DMS114 treated with DMSO at 0.1 percent for 48 hours (cell line): ENCODE data around the gene URM1.

ENCODE experiments used
- DNase-seq: peaks from one replicate; lab custom pipeline; 2025; ENCODE audit not compliant: unreplicated experiment; lab: John Stamatoyannopoulos, UW

Gene URM1

DNA sequence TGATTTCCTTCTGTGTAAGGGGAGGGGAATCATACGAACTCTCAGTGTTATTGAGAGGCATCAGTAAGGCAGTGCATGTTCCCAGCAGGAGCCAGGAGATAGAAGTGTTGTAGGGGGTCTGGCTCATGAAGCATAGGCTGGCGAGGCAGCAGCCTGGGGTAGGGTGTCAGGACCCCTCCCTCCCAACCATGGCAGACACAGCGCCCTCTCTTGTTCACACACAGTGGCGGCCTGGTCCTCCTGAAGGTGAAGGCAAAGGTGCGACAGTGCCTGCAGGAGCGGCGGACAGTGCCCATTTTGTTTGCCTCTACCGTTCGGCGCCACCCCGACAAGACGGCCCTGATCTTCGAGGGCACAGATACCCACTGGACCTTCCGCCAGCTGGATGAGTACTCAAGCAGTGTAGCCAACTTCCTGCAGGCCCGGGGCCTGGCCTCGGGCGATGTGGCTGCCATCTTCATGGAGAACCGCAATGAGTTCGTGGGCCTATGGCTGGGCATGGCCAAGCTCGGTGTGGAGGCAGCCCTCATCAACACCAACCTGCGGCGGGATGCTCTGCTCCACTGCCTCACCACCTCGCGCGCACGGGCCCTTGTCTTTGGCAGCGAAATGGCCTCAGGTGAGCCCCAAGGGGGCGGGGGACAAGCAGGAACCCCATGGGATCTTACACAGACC lies 26.1 kb upstream of the URM1 start:
- DNase-seq = no peak

DNA sequence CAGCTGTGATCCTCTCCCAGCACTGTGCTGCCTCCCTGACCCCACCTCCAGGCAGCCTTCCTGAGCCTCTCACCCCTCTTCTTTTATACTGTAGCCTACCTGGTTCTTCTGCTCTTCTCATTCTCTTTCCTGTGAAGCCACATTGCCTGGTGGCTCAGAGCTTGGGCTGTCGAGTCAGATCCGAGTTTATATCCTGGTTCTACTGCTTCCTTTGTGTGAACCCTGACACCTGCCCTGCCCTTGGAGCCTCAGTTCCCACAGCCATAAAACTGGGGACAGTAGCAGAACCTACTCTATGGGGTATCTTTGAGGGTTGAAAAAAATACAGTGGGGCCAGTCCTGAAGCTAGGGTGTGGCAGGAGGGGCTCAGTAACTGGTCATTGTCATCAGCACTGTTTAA lies 22.0 kb upstream of the URM1 start:
- DNase-seq = no peak

DNA sequence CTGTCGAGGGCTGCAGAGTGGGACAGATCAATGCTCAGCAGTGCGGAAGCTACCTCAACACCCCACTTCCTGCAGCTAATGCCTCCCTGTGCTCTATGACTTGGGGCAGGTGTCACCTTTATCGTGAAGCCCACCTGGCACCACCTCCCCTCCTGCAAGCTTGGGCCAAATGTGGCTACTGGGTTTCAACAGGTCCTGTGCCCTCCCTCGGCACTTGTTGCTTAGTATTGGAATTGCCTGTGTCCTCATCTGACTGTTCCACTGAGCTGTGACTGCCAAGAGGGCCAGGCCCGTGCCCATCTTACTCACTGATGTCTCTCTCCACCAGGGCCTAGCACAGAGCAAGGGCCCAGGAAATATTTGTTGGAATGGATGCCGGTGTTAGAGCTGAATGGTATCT lies 21.4 kb upstream of the URM1 start:
- DNase-seq = no peak

DNA sequence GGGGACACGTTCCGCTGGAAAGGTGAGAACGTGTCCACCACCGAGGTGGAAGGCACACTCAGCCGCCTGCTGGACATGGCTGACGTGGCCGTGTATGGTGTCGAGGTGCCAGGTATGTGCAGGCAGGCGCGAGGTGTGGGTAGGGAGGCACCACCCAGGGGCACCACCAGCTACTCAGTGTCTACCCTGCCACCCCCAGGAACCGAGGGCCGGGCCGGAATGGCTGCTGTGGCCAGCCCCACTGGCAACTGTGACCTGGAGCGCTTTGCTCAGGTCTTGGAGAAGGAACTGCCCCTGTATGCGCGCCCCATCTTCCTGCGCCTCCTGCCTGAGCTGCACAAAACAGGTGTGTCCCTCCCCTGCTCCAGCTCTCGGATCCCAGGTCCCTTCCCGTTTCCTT lies 15.7 kb upstream of the URM1 start:
- DNase-seq = no peak

DNA sequence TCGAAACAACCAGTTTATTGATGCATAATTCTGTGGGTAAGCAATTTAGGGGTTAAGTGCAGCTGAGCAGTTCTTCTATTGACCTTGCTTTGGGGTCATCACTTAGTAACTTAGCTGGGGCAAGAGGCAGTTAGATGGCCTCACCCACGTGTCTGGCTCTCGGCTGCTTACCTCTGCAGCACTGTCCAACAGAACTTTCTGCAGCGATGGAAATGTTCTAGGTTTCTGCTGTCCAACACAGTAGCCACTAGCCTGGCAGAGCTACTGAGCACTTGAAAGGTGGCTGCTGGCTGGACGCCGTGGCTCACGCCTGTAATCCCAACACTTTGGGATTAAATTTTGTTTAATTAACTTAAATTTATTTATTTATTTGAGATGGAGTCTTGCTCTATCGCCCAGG lies 13.1 kb upstream of the URM1 start:
- no peak for DNase-seq

DNA sequence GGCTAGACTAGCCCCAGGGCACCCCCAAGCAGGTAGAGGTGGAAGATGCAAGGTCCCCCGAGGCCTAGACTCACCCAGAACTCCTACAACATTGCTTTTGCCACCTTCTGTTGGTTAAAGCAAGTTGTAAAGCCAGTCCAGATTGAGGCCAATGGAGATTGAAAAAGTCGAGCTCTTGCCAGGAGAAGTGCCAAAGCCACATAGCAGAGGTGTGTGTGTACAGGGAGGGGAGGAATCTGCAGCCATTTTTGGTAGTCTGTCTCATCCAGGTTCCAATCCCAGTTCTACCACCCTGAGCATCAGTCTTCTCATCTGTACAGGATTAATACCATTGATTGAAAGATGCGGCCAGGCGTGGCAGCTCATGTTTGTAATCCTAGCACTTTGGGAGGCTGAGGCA lies 12.3 kb upstream of the URM1 start:
- DNase-seq = no peak

DNA sequence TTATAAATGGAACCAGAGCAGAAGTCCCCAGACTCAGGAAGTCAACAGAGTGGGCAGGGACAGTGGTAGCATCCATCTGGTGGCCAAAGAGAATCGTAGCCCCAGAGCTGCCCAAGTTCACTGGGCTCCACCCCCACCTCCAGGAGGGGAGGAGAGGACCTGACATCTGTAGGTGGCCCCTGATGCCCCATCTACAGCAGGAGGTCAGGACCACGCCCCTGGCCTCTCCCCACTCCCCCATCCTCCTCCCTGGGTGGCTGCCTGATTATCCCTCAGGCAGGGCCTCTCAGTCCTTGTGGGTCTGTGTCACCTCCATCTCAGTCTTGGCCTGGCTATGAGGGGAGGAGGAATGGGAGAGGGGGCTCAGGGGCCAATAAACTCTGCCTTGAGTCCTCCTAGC lies 10.3 kb upstream of the URM1 start:
- DNase-seq = no peak

DNA sequence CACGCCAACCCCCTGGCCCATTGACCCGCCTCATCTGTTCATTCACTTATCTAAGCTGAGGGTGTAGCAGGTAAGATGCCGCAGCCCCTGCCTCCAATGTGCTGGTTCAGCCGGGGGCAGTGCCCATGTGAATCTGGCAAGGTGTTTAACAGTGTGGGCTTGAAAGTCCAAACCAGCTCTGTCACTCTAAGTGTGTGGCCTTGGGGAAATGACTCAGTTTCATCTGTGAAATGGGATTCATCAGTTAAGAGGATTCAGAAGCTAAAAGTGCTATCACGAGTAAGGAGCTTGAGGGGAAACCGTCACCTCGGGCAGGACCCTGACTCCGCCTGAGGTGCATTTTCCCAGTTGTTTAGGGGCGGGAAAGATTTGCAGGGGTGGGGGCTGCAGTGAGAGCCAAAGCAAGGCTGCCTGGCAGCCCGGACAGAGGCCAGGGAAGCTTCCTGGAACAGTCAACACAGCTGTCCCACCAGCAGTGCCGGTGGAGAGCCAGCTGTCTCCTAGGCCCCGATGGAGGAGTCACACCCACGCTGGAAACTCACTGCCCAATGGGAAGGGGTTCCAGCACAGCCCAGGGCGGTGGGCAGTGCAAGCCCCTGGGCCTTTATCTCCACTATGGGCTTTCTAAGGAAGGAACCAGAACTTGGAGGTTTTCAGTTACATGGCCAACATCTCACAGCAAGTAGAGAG lies 9.7 kb upstream of the URM1 start:
- DNase-seq = no peak

DNA sequence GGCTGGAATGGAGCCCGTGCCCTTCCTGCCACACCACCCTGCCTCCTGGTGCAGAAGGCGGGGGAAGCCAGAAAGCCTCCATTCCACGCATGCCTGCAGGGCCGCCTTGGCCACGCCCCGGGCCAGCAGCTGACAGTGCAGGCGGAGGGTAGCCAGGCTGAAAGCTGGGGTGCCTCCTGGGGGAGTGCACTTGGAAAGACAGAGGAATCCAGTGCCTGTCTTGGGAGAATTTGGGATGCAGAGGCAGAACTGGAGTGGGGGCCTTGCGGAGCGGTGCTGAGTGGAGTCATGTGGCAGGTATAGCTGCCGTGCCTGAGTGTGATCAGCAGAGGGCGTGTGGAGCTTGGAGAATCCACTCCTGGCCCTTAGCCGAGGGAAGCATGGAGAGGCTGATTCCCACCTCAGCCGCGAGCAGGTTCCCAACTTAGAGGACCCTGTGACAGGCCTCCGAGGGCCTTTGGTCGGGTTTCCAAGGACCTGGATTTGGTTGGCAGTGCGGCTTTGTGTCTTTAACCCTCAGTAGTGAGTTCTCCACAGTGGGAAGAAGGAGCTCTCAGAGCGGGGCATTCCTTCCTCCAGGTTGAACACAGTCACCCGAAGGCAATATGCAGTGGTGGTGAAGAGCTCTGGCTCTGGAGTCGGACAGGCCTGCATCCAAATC lies 9.1 kb upstream of the URM1 start:
- DNase-seq = peak; percentile 63

DNA sequence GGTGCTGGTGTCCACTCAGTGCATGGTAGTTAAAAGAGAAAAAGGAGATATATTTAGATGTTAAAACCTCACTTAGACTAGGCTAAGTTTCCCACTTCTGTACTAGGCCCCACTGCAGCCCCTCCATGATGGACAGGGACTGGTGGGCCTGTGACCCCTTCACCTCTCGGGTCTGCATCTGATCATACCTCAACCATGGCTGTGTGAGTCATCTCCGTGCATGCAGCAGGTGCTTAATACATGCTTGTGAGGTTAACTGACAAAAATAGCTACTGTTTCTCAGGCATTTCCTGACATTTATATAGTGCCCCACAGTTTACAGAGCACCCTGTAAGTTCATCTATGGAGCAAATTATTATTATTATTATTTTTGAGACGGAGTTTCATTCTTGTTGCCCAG lies 8.4 kb upstream of the URM1 start:
- DNase-seq = no peak

DNA sequence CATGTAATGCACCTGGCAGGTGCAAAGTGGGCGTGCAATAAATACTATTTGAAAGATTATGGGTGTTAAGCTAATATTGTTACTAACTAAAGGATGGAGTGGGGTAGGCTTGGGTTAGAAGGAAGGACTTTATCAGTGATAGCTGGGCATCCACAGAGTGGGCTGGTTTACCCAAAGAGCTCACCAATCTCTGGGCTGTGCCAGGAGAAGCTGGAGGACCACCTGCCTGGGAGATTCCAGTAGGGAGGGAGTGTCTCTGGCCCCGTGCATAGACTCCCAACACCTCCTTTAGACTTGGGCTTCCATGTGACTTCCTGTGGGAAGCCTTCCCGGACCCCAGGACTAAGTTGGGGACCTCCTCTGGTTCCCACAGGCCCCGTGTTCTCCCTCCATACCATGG lies 5.6 kb upstream of the URM1 start:
- no peak for DNase-seq

DNA sequence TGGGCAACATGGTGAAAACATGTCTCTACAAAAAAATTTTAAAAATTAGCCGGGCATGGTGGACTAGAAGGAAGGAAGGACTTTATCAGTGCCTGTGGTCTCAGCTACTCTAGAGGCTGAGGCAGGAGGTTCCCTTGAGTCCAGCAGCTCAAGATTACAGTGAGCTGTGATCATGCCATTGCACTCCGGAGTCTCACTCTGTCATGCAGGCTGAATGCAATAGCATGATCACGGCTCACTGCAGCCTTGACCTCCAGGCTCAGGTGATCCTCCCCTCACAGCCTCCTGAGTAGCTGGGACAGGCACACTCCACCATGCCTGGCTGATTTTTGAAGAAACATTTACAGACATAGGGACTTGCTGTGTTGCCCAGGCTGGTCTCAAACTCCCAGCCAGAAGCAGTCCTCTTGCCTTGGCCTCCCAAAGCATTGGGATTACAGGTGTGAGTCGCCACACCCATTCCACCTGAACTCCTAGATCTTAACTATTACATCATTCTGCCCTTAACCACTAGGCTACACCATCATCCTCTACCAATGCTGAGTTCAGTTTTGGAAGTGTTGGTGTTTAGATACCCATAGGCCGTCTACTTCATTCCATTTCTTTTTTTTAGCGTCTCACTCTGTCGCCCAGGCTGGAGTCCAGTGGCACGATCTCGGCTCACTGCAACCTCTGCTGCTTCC lies 2.0 kb upstream of the URM1 start:
- no peak for DNase-seq

DNA sequence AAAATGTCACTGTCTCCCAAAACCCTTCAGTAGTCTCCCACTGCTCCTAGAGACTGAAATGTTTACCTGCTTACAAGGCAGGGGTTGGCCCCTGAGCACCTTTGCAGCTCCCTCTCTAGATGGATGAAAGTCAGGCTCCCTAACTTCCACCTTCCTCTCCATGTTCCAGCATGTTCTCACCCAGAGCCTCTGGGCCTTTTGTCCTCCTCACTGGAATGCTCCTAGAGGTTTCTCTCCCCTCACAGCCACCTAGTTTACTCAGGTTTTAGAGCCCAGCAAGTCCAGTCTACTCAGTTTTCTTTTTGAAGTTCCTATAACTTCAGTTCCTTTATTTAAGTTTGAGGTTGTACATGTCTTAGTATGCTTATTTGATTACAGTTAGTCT lies 815 bp upstream of the URM1 start:
- no peak for DNase-seq

DNA sequence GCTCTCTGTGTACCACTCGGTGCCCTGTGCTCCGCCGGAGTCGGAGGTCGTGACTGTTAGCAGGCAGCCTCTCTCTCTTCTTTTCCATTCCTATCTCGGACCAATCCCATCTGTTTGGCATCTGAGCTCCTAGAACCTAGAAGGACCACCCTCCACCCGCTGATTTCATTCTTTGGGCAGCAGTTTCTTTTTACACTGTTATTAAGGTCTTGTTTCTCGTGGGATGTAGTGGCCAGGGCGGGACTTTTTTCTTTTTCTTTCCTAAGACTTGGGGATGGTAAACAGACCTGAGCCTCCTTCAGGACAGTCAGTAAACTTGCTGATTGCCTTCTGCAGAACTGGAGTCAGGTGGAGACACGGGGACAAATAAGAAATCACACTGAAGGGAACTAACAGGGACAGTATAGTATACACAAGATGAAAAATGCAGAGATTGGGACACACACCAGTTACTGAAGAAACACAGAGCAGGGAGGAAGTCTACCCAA lies 500 bp downstream of the URM1 start:
- DNase-seq = no peak

DNA sequence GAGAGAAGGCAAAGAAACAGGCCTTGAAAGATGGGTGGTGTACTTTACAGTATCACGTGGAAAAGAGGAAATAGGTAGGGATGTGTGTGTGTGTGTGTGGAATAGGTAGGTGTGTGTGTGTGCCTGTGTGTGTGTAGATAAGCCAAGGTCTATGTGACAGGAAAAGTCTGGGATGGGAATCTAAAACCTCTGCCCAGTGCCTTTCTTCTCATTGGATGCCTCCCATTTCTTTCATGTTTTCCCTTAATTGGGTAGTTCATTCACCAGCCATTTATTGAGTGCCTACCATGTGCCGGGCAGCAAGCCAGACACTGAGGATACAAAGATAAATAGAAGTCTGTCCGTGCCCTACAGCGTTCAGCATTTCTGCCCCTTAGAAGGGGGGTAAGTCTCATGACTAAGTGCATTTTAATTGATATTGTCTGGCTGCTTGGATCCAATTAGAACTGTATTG lies 1.0 kb downstream of the URM1 start:
- no peak for DNase-seq

DNA sequence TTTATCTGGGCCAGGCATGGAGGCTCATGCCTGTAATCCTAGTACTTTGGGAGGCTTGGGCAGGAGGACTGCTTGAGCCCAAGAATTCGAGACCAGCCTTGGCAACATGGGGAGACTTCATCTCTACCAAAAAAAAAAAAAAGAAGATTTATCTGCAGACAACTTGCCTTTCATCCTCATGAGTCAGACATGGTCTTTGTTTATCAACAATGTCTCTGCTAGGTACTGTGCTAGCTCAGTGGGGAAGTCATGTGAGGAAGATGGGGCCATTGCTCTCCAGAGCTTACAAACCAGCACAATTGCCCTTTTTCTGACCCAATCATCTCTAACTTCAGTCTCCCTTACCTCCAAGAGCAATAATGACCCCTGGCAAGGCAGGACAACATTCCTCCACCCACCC lies 1.6 kb downstream of the URM1 start:
- no peak for DNase-seq

DNA sequence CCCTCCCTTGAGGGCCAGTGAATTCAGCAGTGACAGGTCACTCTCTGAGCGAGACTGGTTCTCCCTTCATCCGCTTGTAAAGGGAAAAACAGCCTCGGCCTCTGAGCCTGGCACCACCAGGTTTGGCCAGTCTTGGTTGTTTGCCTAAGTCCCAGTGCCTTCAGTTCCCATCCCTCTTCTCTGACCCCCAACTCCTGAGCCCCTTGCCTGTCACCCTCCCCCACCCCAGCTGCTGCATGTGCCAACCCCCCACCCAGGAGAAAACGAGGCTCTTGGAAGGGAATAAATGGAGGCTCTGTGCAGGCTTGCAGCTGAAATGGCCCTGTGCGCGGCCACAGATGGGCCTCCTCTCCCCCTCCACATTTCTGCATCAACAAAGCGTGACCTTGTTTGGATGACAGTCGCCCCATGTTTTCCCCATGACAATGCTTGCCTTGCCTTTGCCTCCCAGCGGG lies 3.1 kb downstream of the URM1 start:
- DNase-seq = no peak

DNA sequence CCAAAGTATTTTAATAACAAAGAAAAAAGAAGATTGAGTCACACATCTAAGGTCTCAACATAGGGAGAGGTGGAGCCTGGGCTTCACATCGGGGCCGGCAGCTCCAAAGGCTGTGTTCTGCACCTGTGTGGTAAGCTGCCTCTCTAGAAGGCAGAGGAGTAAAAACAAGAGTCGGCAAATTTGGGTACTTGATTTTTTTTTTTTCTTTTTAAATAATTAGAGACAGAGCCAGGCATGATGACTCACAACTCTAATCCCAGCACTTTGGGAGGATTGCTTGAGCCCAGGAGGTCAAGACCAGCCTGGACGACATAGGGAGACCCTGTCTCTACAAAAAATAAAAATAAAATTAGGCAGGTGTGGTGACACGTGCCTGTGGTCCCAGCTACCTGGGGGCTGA lies 4.7 kb downstream of the URM1 start:
- no peak for DNase-seq

DNA sequence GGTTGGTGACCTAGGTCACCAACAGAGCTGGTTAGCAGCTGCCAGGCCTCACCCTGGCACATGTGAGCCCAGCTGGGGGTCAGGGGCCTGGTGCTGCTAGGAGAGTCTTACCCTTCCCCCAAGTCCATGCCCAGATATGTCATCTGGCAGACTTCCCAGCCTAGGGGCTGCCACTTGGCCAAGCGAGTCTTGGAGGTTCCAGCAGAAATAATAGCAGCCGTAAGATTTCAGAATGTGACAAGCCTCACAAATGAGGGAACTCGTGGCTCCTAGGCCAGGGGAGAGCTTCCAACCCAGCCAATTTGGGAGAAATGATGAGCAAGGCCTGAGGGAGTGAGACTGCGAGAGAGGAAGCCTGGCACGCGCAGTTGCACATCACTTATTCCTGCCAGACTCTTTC lies 11.1 kb downstream of the URM1 start:
- no peak for DNase-seq

DNA sequence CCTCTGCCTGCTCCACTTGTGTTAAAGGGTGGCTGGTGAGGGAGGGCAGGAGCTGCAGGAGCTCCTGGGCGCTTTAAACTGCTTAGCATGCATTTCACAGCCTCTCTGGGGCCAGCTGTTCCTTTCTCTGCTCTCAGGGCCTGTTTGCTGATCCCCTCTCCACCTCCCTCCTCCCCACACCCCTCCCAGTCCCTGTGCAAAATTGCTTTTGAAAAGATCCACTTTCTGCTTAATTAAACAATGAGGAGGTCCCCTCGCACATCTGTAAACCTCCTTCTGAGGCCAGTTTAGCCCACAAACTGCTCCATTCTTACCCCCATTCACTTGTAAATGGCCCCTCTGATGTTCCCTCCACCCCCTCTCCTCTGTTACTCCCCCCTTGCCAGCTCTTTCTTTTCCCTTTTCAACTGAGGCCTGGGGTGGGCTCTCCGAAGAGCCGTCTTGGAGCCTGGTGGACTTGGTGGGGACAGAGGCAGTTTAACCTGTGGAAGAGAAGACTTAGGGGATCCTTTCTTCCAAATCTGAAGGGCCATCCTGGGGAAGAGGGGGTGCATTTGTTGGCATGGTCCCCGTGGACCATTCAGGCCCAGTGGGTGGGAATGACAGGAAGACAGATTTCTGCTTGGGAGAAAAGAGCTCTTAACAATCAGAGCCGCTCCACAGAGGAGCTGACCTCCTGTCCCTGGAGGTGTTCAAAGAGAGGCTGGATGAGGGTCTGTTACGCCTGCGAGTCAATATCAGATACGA lies 12.0 kb downstream of the URM1 start:
- DNase-seq = no peak

DNA sequence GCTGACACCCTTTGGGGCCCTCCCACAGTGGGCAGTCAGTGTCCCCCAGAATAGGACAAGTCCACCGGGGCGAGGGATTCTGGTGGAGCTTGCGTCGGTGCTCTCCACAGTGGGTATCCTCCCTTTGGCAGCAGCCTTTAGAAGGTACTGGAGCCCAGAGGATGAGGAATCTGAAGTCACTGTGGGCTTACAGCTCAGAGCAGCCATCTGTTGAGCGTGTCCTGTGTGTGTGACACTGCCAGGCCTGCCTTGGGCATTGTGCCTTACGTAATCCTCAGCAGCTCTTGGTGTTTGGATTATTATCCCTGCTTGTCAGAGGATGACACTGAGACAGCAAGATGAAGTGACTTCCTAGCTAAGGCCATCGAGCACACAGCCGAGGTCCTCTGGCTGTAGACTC lies 12.6 kb downstream of the URM1 start:
- no peak for DNase-seq
